Body of pancreas (tissue), 4 donors: ENCODE measurements around the gene CCL4L2. TPM values are rescaled to one million over a fixed set of nuclear protein-coding genes. Genes with fewer than 3 reads are reported as not detected.
"Not testable (repeated sequence)": the region's sequence is repeated elsewhere in the genome, so short reads cannot be mapped to it uniquely, and the experiment has no call there.

Source experiments
- ATAC-seq: fragments of 150-250 bp; one replicate; pipeline ENCODE4 v1.9.1; 2016
- DNase-seq, 4 donors: peaks; one replicate each; pipeline ENCODE4 v3.0.0-alpha.2; 2019
- H3K27ac ChIP-seq, 4 donors: fragments of 200-600 bp; sonication (generic); 1 replicate in 3 of 4; 2 replicates in 1 of 4; pipeline versions ENCODE4 v1.5.1 to v1.6.1; 2016 to 2019; ENCODE audit warnings: mild to moderate bottlenecking in 1 of 4, mixed read lengths in 1 of 4, moderate library complexity in 1 of 4
- H3K27me3 ChIP-seq, 2 donors: fragments of 200-600 bp; sonication (generic); one replicate each; pipeline ENCODE4 v1.6.0; 2016; ENCODE audit warnings: mild to moderate bottlenecking in 1 of 2
- H3K36me3 ChIP-seq, 2 donors: fragments of 200-600 bp; sonication (generic); replicated peaks in 1 of 2; 2 replicates each; pipeline ENCODE4 v1.5.1; 2016; ENCODE audit warnings: low read depth in 2 of 2; ENCODE audit not compliant: insufficient read depth in 1 of 2
- H3K4me1 ChIP-seq: fragments of 200-600 bp; sonication (generic); one replicate; pipeline ENCODE4 v1.6.0; 2016
- H3K4me3 ChIP-seq, 2 donors: fragments of 200-600 bp; sonication (generic); 1 replicate in 1 of 2; 2 replicates in 1 of 2; pipeline ENCODE4 v1.5.1; 2016 to 2019
- H3K9me3 ChIP-seq, 3 donors: fragments of 200-600 bp; sonication (generic); 1 replicate in 2 of 3; 2 replicates in 1 of 3; pipeline ENCODE4 v1.5.1; 2016
- CTCF ChIP-seq, 7 experiments: fragments of 450-650 bp in 4 of 7; fragments of 200-600 bp in 3 of 7; sonication (generic) in 3 of 7; IDR thresholded peaks; one replicate each; pipeline ENCODE4 v1.5.1; 2016 to 2019; ENCODE audit warnings: antibody characterized with exemption in 7 of 7
- POLR2A ChIP-seq, 3 donors: fragments of 450-650 bp; IDR thresholded peaks; one replicate each; pipeline ENCODE4 v1.6.1; 2016; ENCODE audit warnings: antibody characterized with exemption in 3 of 3, mild to moderate bottlenecking in 2 of 3
- WGBS, 2 donors: methylation state at CpG; one replicate each; pipeline ENCODE4 v1.1.5; 2017; 5-methylcytosine and 5-hydroxymethylcytosine counted together
- intact Hi-C: fragments of 100-400 bp; cut with DNase I; formaldehyde crosslinking; loops from one replicate; pipeline ENCODE4 v1.15.1; 2023
- total RNA-seq, 2 donors: library from RNA; depleted of rRNA; stranded (reverse); fragments of >200 nt; gene quantifications; one replicate each; pipeline ENCODE4 v1.1.0, GENCODE V29; 2016

Gene CCL4L2
- not detected for total RNA-seq

GRCh38 chr17:36210439-36211211, at the start of gene CCL4L2:
Gene CCL4L2 (plus strand): TSS chr17:36211063.
- H3K4me1 ChIP-seq, H3K9me3 ChIP-seq, DNase-seq, H3K4me3 ChIP-seq, ATAC-seq, intact Hi-C loops, H3K27me3 ChIP-seq, H3K36me3 ChIP-seq, H3K27ac ChIP-seq: not testable (repeated sequence)
- WGBS, 2 donors, result 59 to 72% methylated on average over 7 of the region's 7 CpGs

GRCh38 chr17:36168836-36169235, 42.0 kb upstream of the CCL4L2 start:
- H3K9me3 ChIP-seq, H3K27ac ChIP-seq, H3K36me3 ChIP-seq, H3K27me3 ChIP-seq, H3K4me1 ChIP-seq, intact Hi-C loops, H3K4me3 ChIP-seq, DNase-seq, ATAC-seq: not testable (repeated sequence)
- 20 to 63% methylated on average over 1 to 2 of the region's 8 CpGs for WGBS, 2 donors

GRCh38 chr17:36176536-36176935, 34.3 kb upstream of the CCL4L2 start, which contains the start of gene TBC1D3B:
Gene TBC1D3B (minus strand): TSS chr17:36176636. CDS start chr17:36175050, 1,586 bp downstream.
- intact Hi-C loops, DNase-seq, H3K4me1 ChIP-seq, H3K4me3 ChIP-seq, H3K27me3 ChIP-seq, H3K36me3 ChIP-seq, ATAC-seq, H3K9me3 ChIP-seq, H3K27ac ChIP-seq: not testable (repeated sequence)
- WGBS, 2 donors, result 80% methylated on average over 1 of the region's 11 CpGs; no CpG with 5 or more reads in 1 of the 2 donors

GRCh38 chr17:36181446-36182175, 29.3 kb upstream of the CCL4L2 start:
- 81 to 85% methylated on average over 6 of the region's 6 CpGs for WGBS, 2 donors
- H3K9me3 ChIP-seq, intact Hi-C loops, DNase-seq, ATAC-seq, H3K27ac ChIP-seq, H3K36me3 ChIP-seq, H3K4me3 ChIP-seq: not testable (repeated sequence)
- Histone ChIP-seq H3K27me3 (peaks cover 0 to 16% of the 10 kb centered on the region in 2 donors), H3K4me1 (peaks cover 17% of the 10 kb centered on the region)

- peaks cover 17% of the 10 kb centered on the region for H3K4me1 ChIP-seq
- H3K27ac ChIP-seq, result peak overlapping the region in 1 of 4 donors; percentile 22
- H3K4me3 ChIP-seq, result peak overlapping the region; percentile 28 to 66
- no peaks in the 10 kb centered on the region for H3K9me3 ChIP-seq
- intact Hi-C loops, result no loop called here
- peak in 3 of 4 donors; percentile 19 to 52 (median 22) for DNase-seq
- no peak for TF ChIP-seq POLR2A (IDR thresholded peaks at IDR 0.05)
- peak; percentile 13 for ATAC-seq
- no peaks in the 10 kb centered on the region for H3K36me3 ChIP-seq
- 16 to 36% methylated on average over 33 to 48 of the region's 48 CpGs for whole genome bisulfite sequencing, 2 donors
- H3K27me3 ChIP-seq, result peaks cover 0 to 16% of the 10 kb centered on the region in 2 donors
These were observed 28.5 kb upstream of the CCL4L2 start for GRCh38 chr17:36182176-36183000.

- intact Hi-C loops, result no loop called here
- Histone ChIP-seq H3K9me3 (no peaks in the 10 kb centered on the region), H3K27ac (peak overlapping the region in 1 of 4 donors; percentile 22), H3K4me3 (peak overlapping the region; percentile 28 to 66), H3K4me1 (peaks cover 17% of the 10 kb centered on the region), H3K36me3 (no peaks in the 10 kb centered on the region), H3K27me3 (peaks cover 0 to 16% of the 10 kb centered on the region in 2 donors)
- TF ChIP-seq CTCF (IDR thresholded peaks at IDR 0.05) (no peak), POLR2A (IDR thresholded peaks at IDR 0.05) (peak in 1 of 3 donors; percentile 12)
- WGBS, 2 donors, result 5 to 23% methylated on average over 7 to 75 of the region's 76 CpGs
- peak; percentile 83 for ATAC-seq
- DNase-seq, result peak; percentile 56 to 85 (median 75)
These were observed 27.6 kb upstream of the CCL4L2 start for GRCh38 chr17:36183001-36183971.
